Measurements from ENCODE around the gene AQP12B.

Gene AQP12B

DNA sequence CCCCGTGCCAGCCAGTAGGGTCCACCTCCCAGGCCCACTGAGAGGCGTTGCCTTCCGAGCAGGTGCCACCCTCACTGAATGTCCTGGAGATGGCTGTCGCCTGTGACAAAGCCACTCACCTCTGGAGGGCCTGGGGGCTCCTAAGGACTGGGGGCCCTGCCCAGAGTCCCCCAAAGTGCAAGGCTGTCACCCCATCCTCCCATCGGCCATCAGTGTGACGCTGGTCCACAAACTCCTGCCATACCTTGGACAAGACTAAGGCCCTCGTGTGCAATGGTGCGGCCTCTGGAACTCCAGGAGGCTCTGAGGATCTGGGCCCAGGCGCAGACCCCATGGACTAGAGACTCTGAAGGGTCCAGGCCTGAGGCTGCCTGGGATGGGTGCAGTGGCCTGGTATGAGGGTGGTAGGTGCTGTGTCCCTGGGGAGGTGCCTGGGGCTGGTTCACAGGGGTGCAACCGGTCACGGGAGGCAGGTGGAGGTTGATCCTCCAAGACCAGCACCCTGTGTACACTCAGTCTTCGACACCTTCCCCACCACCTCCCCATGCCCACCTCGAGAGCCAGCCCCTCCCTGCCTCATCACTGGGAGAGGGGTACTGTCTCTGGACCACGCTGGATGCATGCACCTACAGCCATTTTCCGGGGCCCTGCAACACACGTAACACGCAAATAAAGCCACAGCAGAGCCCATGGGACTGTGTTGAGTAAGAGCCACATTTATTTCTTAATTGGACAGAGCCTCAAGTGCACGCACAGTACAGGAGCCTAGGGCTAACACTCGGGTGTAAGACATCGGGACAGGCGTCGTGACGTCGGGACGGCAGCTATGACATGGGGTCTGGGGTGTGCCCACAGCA, 30.6 kb upstream of the AQP12B start:
- TF ChIP-seq, protein P1, sequence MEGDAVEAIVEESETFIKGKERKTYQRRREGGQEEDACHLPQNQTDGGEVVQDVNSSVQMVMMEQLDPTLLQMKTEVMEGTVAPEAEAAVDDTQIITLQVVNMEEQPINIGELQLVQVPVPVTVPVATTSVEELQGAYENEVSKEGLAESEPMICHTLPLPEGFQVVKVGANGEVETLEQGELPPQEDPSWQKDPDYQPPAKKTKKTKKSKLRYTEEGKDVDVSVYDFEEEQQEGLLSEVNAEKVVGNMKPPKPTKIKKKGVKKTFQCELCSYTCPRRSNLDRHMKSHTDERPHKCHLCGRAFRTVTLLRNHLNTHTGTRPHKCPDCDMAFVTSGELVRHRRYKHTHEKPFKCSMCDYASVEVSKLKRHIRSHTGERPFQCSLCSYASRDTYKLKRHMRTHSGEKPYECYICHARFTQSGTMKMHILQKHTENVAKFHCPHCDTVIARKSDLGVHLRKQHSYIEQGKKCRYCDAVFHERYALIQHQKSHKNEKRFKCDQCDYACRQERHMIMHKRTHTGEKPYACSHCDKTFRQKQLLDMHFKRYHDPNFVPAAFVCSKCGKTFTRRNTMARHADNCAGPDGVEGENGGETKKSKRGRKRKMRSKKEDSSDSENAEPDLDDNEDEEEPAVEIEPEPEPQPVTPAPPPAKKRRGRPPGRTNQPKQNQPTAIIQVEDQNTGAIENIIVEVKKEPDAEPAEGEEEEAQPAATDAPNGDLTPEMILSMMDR (IDR thresholded peaks at IDR 0.05; ENCODE audit: low read depth, low read length, poor library complexity, severe bottlenecking) = no peak
- no peak for TF ChIP-seq EZH2phosphoT487 (IDR thresholded peaks at IDR 0.05; ENCODE audit: borderline replicate concordance, low read length)
- Histone ChIP-seq H3K79me2 (ENCODE audit: control insufficient read depth, low read length) (no peaks in the 10 kb centered on the region), H3K36me3 (ENCODE audit: control insufficient read depth, low read length) (no peaks in the 10 kb centered on the region), H4K20me1 (ENCODE audit: control insufficient read depth, insufficient read depth, low read depth, low read length) (no peaks in the 10 kb centered on the region), H3F3A (ENCODE audit: control insufficient read depth, insufficient read depth) (no peaks in the 10 kb centered on the region), H3K4me2 (ENCODE audit: low read length) (no peak overlapping the region), H3K9me2 (replicated peaks; ENCODE audit: control insufficient read depth, low read length) (no peaks in the 10 kb centered on the region), H3K27ac (ENCODE audit: low read depth, low read length) (no peak overlapping the region), H3K9me3 (ENCODE audit: control insufficient read depth, insufficient read depth, low read length) (no peaks in the 10 kb centered on the region), H3K4me1 (ENCODE audit: control insufficient read depth, low read length) (no peaks in the 10 kb centered on the region), H3K27me3 (ENCODE audit: control insufficient read depth, low read length) (no peaks in the 10 kb centered on the region), H3K4me3 (ENCODE audit: low read length) (no peak overlapping the region)

DNA sequence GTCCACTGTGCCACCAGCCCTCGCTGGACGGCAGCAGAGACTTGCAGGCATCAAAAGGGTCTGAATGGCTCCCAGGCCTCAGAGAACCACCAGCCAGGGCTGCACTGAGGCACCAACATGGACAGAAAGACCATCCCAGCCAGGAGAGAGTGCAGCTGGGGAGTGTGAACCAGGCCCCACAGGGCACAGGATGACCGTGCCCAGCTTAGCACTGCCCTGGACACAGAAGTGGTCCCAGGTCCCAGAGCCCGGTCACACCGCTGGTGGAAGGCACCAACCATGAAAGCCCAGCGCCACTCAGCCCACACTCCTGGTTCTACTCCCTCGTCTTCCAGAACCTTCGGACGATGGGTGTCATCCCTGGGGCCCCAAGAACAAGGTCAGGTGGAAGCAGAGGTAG, 29.4 kb upstream of the AQP12B start:
- Histone ChIP-seq H3K36me3 (ENCODE audit: control insufficient read depth, low read length) (no peaks in the 10 kb centered on the region), H3K9me3 (ENCODE audit: control insufficient read depth, insufficient read depth, low read length) (no peaks in the 10 kb centered on the region), H3F3A (ENCODE audit: control insufficient read depth, insufficient read depth) (no peaks in the 10 kb centered on the region), H3K9me2 (replicated peaks; ENCODE audit: control insufficient read depth, low read length) (no peaks in the 10 kb centered on the region), H3K27me3 (ENCODE audit: control insufficient read depth, low read length) (no peaks in the 10 kb centered on the region), H3K79me2 (ENCODE audit: control insufficient read depth, low read length) (no peaks in the 10 kb centered on the region), H3K4me1 (ENCODE audit: control insufficient read depth, low read length) (no peaks in the 10 kb centered on the region), H4K20me1 (ENCODE audit: control insufficient read depth, insufficient read depth, low read depth, low read length) (no peaks in the 10 kb centered on the region), H3K4me2 (ENCODE audit: low read length) (no peak overlapping the region), H3K4me3 (ENCODE audit: low read length) (no peak overlapping the region), H3K27ac (ENCODE audit: low read depth, low read length) (no peak overlapping the region)
- TF ChIP-seq EZH2phosphoT487 (IDR thresholded peaks at IDR 0.05; ENCODE audit: borderline replicate concordance, low read length) = no peak
- TF ChIP-seq, protein P1 (IDR thresholded peaks at IDR 0.05; ENCODE audit: low read depth, low read length, poor library complexity, severe bottlenecking) = no peak

DNA sequence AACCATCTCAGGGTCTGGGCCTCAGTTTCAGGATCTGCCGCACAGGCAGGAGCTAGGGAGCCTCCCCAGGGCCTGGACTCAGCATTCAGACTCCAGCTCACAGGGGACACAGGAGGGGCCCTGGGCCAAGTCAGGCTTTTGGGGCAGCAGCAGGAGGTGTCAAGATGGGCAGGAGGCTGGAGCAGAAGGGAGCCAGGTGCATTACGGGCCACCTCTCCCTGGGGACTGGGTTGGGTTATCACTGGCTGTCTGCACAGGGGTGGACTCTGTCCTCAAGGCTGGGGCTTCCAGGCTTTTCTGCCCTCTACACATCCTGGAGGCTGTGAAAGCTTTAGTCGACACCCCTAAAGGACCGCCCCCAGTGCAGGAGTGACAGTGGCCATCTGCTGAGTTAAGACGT, 29.0 kb upstream of the AQP12B start:
- no peaks in the 10 kb centered on the region for H3K36me3 ChIP-seq (ENCODE audit: control insufficient read depth, low read length)
- H3K79me2 ChIP-seq (ENCODE audit: control insufficient read depth, low read length) = no peaks in the 10 kb centered on the region
- no peak overlapping the region for H3K27ac ChIP-seq (ENCODE audit: low read depth, low read length)
- no peaks in the 10 kb centered on the region for H3K9me2 ChIP-seq (replicated peaks; ENCODE audit: control insufficient read depth, low read length)
- TF ChIP-seq EZH2phosphoT487 (IDR thresholded peaks at IDR 0.05; ENCODE audit: borderline replicate concordance, low read length) = no peak
- TF ChIP-seq, protein P1 (IDR thresholded peaks at IDR 0.05; ENCODE audit: low read depth, low read length, poor library complexity, severe bottlenecking) = no peak
- H3K4me3 ChIP-seq (ENCODE audit: low read length) = no peak overlapping the region
- H3F3A ChIP-seq (ENCODE audit: control insufficient read depth, insufficient read depth) = no peaks in the 10 kb centered on the region
- no peaks in the 10 kb centered on the region for H3K4me1 ChIP-seq (ENCODE audit: control insufficient read depth, low read length)
- H3K27me3 ChIP-seq (ENCODE audit: control insufficient read depth, low read length) = no peaks in the 10 kb centered on the region
- no peaks in the 10 kb centered on the region for H4K20me1 ChIP-seq (ENCODE audit: control insufficient read depth, insufficient read depth, low read depth, low read length)
- H3K4me2 ChIP-seq (ENCODE audit: low read length) = no peak overlapping the region
- H3K9me3 ChIP-seq (ENCODE audit: control insufficient read depth, insufficient read depth, low read length) = no peaks in the 10 kb centered on the region

All from DOHH2 (cell line).